Activated T-cell treated with anti-CD3 and anti-CD28 coated beads for 48 hours (primary cell): ENCODE data around the gene AKAP12.

Source experiments
- DNase-seq: peaks from one replicate; pipeline ENCODE4 v3.0.0-alpha.2; 2020; ENCODE audit warnings: low read depth

AKAP12 gene

DNA sequence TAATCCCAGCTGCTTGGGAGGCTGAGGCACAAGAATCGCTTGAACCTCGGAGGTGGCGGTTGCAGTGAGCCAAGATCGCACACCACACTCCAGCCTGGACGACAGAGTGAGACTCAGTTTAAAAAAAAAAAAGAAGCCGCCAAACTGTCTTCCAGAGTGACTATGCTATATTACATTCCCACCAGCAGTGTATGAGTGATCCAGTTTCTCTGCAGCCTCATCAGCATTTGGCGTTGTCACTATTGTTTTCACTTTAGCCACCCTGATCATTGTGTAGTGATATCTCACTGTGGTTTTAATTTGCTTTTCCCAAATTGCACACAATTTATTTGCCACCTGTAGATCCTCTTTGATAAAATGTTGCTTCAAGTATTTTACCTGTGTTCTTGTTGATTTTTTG, 6.0 kb upstream of the AKAP12 start:
- DNase-seq: no peak

DNA sequence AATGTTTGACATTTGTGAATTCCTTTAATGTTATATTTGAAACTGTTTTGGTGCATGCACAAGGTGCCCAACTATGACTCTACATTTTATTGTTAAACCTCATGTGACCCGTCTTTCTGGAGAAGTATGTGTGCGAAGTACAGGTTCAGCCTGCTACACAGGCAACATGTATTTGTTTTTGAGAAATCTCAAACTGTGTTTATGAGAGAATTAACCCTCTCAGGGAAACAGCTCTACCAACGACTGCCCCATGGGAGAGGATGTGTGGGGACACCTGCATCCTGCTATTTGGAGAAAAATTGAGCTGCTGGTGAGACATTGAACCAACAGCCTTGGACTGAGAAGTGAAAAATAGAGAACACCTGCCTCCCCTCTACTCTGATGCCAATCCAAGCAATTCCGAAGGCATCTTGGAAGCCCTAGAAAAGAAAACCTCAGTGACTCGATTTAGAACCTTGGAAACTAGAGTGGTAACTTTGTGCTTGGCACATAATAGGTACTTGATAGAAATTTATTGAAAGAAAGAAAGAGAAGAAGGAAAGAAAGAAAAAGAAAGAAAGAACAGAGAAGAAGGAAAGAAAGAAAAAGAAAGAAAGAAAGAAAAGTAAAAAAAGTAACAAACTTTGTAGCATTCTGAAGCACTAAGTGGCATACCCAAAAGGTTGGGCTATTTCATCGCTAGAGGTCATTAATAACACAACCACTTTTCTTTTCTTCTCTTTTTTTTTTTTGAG, 2.9 kb upstream of the AKAP12 start:
- no peak for DNase-seq

DNA sequence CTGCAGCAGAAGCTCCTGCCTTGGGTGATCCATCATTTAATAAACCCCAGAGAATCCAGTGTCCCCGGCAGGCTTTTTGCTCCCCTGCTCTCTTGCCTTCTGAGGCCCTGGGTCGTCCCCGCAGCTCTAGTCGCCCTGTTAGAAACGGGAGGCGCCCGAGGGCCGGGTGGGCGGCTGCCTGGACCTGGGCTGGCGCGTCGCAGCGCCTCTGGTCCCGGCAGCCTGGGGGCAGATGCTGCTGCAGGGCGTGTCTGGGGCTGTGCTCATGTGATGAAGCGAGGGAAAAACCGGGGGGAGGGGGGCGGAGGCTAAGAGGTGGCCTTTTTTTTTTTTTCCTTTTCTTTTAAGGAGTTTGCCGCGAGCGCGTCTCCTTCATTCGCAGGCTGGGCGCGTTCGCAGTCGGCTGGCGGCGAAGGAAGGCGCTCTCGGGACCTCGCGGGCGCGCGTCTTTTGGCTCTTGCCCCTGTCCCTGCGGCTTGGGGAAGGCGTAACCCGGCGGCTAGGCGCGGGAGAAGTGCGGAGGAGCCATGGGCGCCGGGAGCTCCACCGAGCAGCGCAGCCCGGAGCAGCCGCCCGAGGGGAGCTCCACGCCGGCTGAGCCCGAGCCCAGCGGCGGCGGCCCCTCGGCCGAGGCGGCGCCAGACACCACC, 394 bp downstream of the AKAP12 start:
- DNase-seq: peak; percentile 50

DNA sequence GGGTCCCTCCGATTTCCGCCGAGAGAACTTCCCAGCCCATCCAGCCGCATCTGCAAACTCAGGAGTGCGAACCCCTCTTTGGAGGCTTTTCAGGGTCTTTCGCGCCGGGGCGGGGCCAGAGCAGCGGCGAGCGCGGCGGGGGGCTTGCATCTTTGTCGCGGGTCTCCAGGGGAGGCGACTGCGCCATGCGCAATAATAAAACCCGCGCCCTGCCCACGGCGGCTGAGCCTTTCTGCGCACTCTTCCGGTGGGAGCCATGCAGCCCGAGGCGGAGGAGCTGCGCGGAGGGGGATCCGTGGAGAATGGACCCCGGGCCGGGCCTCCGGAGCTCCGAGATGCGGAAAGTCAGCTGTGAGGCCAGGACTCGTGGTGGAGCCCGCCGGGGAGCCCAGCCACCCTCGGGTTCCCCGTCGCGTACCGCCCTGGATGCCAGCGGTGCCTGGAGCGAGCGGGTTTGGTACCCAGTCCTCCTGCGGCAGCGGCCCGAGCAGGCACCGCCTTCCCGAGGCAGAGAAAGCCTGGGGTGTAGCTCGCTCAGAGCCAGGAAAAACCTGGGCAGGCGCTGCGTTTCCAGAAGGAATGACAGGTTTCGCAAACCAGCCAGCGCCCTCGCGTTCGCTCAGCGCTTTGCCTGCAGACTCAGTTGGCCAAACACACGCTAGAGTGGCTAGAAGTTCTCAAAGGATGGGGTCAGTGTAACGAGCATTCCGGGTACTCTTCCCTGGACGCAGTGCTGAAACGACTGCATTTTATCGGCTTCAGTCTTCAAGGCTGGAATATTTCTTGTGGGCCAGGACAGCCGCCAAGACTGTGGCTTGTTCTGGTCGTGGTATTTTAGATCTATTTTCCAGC, 1.2 kb downstream of the AKAP12 start:
- DNase-seq: peak; percentile 3

DNA sequence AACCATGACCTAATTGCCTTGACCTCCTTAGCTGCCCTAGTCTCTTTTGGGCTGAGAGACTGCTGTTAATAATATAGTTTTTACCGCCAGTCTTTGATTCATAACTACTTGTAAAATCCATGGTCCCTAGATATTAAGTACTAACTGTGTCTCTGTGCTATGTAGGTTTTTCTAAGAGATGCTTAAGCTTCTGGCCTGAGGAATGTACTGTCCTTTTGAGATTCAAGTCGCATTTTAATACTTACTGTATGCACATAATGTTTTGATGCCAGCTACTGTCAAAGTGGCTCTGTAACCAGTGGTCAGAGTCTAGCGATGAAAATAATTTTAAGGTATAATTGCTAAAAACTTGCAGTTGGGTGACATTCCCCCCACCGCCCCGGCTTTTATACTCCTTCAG, 2.1 kb downstream of the AKAP12 start:
- DNase-seq: no peak

DNA sequence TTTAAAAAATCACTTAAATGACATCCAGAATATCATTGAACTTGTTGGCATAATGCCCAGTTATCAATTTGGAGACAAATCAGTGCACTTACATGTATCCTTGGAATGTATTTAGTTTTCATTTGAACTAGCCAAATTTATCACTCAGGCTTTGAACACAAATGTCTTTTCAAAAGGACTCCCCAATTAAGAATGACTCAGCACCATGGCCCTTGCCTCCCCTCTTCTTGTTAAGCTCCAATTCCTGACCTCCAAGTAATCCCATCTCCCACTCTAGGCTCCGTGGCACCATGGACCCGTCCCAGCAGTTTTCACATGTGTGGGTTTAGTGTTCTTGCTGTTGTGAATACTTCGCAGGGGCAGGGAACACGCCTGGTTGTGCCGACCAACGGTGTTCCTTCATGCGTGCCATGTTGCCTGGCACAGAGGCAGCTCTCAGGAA, 2.7 kb downstream of the AKAP12 start:
- no peak for DNase-seq

DNA sequence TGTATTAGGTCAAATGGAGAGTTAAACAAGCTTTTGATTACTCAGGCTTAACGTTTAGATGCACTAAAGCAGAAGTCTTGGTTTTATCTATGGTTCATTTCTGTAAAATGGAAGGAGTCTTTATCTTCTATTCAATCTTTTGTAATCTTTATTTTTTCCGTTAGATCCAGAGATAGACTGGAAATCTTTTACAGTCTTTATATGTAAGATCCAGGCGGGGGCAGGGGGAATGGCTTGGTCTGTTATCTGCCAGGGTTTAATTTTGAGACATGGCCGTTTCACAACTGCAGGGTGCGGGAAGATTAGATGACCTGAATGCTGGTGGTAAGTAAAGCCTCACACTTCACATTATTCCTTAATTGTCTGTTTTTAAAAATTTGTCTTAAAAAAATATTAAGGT, 3.7 kb downstream of the AKAP12 start:
- DNase-seq: no peak

DNA sequence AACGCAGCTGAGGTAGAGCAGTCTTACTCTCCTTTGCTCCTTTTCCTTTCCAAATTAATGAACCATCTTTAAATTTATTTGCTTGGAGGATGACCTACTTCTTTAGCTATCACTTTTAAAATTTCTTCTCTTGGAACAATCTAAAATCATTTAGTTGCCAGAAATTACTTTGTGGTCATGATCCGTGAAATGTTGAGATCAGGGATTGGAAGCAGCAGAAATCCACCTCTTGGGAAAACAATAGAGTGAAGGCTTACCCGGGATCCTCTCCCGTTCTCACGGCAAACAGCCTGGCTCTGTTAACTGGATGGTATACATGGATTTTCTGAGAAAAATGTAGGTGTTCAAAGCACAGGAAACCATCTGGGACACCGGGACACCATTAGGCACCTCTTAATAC, 7.7 kb downstream of the AKAP12 start:
- DNase-seq: no peak

DNA sequence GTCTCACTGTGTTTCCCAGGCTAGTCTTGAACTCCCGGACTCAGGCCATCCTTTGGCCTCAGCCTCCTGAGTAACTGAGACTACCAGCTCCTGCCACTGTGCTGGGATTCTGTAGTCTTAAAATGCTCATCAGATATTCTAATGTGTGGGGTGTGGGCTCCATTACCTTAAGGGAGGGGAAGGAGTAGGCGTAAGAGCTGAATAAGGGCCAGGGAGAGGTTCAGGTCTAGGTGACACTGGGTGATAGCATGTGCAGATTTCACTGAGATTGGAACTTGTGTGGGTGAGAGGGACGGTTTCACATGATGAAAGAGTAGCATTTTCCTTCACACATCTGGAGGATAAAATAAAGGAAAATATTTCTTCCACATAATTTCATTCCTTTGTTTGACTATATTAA, 8.5 kb downstream of the AKAP12 start:
- DNase-seq: no peak

DNA sequence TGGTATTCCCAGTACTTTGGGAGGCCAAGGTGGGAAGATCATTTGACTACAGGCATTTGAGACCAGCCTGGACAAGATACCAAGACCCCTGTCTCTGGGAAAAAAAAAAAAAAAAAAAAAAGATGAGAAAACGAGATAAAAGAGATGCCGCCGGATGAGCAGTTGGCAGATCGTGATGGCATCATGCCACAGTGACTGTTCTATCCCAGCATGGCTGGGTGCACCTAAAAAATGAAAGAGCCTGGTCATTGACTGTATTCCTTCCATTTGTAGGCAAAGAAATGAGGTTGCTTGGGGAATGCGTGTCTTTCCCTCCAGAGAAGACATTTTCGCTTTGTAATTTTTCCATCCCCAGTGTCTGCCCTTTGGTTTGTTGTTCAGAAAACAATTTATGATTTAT, 12.9 kb downstream of the AKAP12 start:
- no peak for DNase-seq

DNA sequence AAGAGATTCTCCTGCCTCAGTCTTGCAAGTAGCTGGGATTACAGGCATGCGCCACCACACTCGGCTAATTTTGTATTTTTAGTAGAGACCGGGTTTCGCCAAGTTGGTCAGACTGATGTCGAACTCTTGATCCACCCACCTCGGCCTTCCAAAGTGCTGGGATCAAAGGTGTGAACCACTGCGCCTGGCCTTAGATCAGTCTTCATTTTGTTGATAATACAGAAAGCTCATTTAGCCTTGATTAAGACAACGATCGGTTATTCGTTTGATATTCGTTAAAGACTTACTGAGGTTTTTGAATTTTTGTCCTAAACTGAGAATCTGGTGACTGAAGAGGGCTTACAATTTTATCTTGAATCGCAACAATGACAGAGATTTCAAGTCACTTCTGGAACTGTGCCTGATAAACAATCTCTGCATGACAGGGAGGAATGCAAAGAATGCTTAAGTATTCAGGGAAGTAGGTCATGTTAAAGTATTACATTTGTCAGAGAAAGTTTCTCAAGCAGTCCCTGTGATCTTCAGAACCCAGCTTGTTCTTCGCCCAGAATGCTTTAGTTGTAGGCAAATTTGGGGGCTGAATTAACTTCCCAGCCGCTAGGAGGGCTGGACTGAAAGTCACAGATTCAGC, 14.8 kb downstream of the AKAP12 start:
- no peak for DNase-seq

DNA sequence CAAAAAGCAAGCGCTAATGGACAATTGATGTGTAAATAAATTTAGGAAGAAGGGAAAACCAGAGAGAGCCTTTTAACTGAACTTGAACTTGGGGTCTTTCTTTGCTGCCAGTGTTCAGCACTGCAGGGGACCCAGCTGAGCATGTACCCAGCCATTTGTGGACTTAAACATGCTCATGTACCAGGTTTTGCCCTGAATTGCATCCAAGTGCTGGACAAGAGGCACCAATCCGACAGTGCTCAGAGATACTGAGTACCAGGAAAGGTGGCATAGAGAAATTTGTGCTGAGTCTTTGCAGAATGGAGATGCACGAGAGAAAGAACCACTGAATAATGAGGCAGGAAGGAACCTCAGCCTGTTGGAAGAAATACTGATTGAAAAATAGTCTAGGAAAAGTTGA, 16.0 kb downstream of the AKAP12 start:
- DNase-seq: no peak

DNA sequence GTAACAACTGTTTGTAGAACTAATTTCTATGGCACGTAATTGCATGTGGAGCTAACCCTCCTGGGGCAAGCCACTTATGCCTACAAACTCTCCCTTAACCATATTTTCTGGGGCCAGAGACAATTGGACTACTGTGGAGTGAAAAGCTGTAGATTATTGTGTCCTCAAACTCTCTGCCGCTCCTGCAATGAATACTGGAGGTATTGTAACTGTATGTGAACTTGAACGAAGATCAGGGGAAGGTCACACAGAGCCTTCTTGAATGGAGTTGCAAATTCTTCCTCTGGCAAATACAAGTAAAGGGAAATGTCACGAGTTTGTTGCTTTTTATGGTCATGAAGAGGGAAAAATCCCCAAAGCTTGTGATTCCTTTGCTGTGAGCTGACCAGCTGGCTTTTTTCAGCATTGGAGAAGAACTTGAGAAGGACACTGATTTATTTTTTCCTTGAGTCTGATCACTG, 18.2 kb downstream of the AKAP12 start:
- DNase-seq: no peak

DNA sequence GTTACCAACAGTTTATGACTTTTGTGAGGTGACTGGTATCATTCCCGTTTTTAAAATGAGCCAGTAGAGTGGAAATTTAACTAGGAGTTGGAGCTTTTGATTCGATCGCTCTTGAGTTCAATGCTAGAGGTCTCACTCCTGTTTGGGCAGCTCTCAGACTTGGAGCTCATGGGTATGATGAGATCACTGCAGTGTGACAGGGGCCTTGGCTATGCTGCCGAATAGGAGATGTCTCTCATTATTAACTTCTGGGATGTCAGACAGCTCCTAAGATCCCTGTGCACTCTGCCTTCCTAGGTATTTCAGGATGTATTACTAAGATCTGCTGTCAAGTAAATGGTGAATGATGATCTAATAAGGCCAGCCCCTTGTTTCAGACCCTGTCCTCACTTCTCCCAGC, 20.4 kb downstream of the AKAP12 start:
- no peak for DNase-seq

DNA sequence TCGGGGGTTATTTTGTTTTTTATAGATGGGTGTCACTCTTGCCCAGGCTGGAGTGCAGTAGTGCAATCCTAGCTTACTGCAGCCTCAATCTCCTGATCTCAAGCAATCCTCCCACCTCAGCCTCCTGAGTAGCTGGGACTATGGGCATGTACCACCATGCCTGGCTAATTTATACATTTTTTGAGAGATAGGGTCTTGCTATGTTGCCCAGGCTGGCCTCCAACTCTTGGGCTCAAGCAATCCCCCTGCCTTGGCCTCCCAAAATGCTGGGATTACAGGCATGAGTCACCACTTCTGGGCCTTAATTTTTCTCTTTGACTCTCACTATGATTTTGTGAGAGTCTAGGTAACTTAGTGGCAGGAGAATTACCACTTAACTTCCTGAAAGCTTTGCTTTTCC, 23.3 kb downstream of the AKAP12 start:
- no peak for DNase-seq

DNA sequence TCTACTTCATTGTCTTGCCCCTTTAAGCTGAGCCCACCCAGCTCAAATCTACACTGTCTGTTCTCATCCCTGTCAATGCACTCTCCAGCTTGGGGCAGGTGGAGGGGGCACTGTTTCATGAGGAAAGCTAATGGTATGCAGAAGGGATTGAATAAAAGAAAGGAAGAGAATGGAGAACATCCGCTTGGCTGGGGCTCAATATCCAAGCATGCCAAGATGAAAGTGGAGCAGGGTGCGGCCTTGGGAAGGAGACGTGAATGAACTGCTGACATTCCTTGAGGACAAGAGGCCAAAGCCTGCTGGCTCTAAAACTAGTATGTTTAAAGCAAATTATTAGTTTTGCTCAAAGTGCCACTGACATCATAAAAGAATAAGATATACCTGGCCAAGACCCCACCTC, 24.2 kb downstream of the AKAP12 start:
- DNase-seq: no peak

DNA sequence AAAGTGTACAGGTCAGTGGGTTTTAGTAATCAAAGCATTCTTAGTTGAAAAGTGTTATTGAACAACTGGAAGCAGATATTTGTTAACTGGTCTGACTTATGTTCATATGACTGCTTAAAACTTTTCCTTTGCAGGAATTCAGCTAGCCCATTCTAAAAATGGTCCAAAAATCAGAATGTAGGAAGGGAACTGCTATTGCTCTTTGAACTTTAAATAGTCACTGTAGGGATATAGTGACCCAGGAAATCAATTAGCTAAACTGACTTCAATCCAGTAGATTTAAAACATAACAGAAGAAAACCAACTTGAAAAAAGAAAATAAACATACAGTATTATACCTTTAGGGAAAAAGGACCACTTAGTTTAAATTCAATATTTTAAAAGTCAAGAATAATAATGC, 25.5 kb downstream of the AKAP12 start:
- no peak for DNase-seq

DNA sequence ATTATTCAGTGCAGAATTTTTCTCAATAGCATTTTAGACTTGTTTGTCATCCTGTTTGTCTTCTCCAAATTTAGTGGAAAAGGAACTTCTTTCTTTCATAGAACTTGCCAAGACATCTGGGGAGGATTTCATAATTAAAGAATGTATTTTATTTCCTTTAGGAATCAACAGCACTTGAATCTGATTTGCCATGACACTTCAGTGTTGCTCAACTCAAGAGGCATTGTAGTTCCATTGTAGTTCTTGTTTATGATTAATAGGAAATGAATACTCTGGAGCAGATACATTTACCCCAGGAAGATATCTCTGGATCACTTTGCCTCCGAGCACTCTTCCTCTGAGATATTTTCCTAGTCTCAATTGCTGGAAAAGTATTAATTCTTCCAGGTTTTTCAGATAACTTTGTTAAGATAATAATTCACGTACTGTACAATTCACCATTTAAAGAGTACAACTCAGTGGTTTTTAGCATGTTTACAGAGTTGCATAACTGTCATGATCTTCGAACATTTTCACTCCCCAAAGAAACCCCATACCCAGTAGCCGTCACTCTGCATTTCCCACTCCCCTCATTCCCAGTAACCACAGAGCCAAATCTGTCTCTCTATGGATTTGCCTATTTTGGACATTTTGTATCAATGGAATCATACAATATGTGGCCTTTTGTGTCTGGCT, 29.7 kb downstream of the AKAP12 start:
- no peak for DNase-seq

DNA sequence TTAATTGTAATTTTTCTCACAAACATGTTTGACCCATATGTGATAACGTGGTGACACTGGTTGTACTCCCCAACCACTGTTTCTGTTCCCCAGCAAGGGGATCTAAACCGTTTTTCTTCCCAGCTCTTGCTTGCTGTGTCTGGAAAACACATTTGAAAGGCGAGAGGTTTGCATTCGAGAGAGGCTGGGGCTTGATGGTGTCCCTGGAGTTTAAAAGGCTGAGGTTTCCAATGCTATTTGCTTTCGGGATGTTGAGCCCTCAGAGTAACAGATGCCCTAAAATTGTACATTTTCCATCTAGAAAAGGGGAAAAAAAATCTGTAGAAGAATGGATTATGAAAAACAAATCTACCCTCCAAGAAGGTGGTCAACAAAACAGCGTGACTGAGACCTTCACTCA, 35.4 kb downstream of the AKAP12 start:
- DNase-seq: no peak

DNA sequence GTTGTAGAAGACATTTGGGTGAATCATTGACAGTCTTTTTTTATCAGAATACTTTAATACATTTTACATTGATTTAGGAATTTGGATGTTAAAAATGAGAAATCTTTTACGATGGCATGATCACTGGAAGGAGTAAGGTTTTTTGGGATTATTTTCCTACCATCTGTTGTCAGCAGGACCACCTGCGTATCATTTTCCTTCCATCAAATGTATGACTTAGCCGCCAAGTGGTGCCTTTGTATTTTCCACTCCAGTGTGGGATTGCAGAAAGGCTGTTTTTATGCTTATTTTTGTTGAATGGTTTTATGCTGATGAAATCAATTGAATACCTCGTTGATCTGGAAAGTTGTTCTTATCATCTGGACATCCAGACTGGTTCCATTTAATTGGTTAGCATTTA, 35.8 kb downstream of the AKAP12 start:
- DNase-seq: no peak

DNA sequence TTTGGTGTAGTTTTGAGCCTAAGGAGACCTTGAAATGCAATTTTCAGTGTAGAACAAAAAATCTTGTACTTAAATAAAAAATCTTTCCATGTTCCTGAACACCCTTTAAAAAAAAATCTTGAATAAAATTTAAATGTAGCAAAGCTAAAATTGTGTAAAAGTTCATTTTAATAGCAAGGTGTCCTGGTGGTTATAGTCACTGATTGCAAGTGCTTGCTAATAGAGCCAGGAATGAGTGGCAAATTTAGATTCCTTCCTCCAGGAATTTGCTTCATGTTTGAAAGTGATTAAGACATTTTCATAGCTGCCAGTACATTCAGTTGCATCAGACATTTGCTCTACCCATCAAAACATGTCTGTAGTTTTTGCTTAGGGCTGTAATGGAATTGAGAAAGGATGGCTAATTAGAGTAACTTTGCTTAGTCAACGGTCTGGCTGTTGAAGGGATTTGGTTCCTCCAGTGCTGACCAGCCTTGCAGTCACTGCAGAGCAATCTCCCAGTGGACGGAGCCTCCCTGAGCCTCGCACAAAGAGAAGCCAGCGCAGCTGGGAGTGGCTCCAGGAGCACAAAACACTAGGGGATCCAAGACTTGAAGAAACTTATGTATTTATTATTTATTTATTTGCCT, 36.5 kb downstream of the AKAP12 start:
- no peak for DNase-seq
